Skin epidermis (tissue), 12 donors: ENCODE results near the gene SORBS1.

Experiments
- H3K27ac ChIP-seq, 21 experiments: fragments of 200-600 bp; sonication (generic) in 11 of 21; one replicate each; pipeline ENCODE4 v1.5.0; 2020; ENCODE audit warnings: mild to moderate bottlenecking in 3 of 21, inconsistent platforms in 2 of 21, moderate library complexity in 2 of 21
- H3K4me3 ChIP-seq, 7 experiments: fragments of 200-600 bp; sonication (generic) in 2 of 7; one replicate each; pipeline ENCODE4 v1.5.0; 2020; ENCODE audit warnings: inconsistent platforms in 2 of 7, mild to moderate bottlenecking in 2 of 7, moderate library complexity in 1 of 7

SORBS1 gene

GRCh38 chr10:95293631-95294030 lies 267.5 kb downstream of the SORBS1 start:
- H3K27ac ChIP-seq, result no peak overlapping the region
- no peak overlapping the region for H3K4me3 ChIP-seq

GRCh38 chr10:95291365-95292039 lies 269.7 kb downstream of the SORBS1 start:
- H3K4me3 ChIP-seq, result peak overlapping the region; percentile 48 to 93 (median 66)

GRCh38 chr10:95290461-95291364 lies 270.5 kb downstream of the SORBS1 start, which contains the start of gene PDLIM1:
PDLIM1 (minus strand) TSS chr10:95291003; CDS start chr10:95290915, 88 bp downstream.
- peak within 1 kb of the TSS; percentile 49 to 99 (median 89) for H3K27ac ChIP-seq
- peak within 1 kb of the TSS; percentile 48 to 93 (median 66) for H3K4me3 ChIP-seq

More at GRCh38 chr10:95291365-95292039, 269.7 kb downstream of the SORBS1 start:
- H3K27ac ChIP-seq, result peak overlapping the region in 16 of 21 experiments; percentile 41 to 99 (median 90)

DNA sequence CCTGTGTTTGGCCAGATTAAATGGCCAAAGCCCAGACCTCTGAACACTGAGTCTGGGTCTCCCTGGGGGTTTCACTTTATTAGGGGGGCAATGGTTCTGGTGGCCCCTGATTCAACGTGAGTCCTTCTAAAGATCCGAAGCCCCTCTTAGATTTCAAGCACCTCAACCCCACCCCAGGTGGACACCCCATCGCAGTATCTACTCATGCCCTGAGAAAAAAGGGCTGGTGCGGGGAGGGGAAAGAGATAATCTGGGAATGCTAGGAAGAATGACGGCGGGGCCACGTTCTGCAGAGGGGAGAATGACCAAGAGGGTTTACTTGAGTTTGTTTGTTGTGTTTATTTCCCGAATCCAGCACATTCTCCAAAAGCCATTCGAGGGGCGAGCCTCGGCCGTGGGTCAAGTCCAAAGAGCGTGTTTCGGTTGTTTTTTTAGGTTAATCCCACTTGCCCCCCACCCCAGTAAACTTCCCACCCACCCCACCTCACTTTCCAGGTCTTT lies 271.2 kb downstream of the SORBS1 start:
- peak overlapping the region; percentile 49 to 99 (median 89) for H3K27ac ChIP-seq
- H3K4me3 ChIP-seq, result peak overlapping the region; percentile 48 to 93 (median 66)

DNA sequence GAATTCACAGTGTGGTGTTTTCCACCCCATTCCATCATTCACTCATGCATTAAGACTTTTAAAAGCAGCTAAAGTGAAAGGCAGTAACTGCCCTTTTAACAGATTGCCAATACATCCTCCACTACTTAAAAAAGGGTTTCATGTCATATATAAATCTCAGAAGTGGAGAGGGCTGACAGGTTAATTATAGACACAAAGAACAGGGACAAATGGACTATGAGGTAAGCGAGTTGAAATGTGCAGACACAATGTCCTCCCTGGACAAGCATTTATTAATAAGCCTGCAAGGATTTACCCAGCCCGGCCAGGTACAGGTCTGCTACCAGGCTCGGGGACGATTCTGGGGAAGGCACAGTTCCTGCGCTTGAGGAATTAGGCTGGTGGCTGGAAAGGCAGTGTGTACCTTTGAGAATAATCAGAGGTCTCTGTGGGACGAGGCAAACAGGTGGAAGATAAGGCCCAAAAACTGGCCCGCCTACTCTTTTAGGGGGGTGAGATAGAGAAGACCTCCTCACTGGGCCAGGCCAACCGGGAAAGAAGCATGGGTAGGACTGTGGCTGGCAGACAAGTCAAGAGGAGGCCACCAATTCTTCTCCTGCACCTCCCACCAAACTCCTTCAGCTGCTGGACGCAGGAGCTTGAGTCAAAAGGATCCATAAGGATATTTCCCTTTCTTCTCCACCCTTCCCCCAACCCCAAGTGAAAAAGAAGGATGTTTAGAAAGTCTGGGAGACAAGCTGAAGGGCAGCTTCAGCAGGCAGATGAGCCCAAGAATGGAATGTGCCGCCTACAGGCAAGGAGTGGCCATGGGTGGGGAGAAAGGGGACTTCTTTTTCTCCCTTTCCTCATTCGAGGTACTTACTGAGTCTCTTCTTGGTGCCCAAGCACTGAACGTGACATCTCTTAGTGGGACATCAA lies 271.9 kb downstream of the SORBS1 start:
- H3K27ac ChIP-seq, result peak overlapping the region in 20 of 21 experiments; percentile 6 to 99 (median 90)
- peak overlapping the region; percentile 48 to 93 (median 66) for H3K4me3 ChIP-seq

- peak overlapping the region in 4 of 7 experiments; percentile 5 to 75 (median 36) for H3K4me3 ChIP-seq
- H3K27ac ChIP-seq, result peak overlapping the region in 5 of 21 experiments; percentile 39 to 98 (median 90)
Measured at GRCh38 chr10:95288303-95288702, 272.9 kb downstream of the SORBS1 start.

DNA sequence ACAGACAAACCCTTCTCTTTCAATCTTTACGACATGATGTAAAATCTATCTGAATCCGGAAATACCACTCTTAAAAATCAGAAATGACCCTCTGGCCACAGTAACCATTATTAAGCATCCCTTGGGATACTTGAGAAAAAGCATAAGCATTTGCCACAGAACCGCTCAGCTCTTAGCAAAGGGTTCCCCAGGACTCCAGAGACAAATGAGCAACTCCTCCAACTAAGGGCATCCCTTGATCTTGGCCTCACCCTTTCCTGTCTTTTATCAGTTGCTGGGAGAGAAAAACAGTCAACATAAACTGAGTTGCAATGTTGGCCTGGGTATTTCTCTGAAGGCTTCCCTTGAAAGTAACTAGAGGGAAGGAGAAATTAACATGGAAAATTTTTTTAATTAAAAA lies 273.9 kb downstream of the SORBS1 start:
- Histone ChIP-seq H3K4me3 (no peak overlapping the region), H3K27ac (peak overlapping the region in 7 of 21 experiments; percentile 6 to 67 (median 45))

- no peak overlapping the region for H3K4me3 ChIP-seq
- H3K27ac ChIP-seq, result peak overlapping the region in 7 of 21 experiments; percentile 6 to 67 (median 45)
Measured at GRCh38 chr10:95286707-95287106, 274.5 kb downstream of the SORBS1 start.

DNA sequence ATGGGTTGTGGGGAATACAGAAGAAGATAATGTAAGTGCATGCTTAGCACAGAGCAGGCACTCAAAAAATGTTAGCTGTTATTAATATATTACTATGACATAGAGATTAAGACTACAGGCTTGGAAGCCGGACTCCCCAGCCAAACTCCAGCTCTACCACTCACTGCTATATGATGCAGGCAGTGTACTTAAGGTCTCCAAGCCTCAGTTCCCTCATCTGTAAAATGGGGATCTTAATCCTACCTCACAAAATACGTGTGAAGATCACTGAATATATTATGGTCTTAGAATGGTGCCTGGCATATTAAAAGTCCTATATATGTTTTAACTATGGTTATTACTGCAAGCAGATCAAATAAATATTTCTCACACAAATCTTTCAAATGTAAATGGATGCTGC lies 275.6 kb downstream of the SORBS1 start:
- no peak overlapping the region for H3K27ac ChIP-seq
- H3K4me3 ChIP-seq, result no peak overlapping the region

DNA sequence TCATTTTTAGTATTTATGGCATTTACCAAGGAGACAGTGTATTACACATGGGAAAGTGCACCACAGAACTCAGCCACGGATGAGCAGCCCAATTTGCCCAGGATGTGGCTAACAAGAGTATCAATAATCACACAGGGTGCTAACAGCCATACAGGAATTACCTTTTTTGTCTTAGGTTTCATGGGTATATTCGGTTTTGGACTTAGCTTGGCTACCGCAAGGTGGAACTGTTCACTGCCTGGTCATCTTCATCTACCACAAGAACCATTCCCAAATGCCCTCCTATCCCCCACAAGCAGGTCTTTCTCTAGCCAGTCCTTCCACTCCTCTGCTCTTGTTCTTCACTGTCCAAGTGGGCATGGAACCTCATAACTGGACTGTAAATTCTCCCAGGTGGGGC lies 276.4 kb downstream of the SORBS1 start:
- H3K4me3 ChIP-seq, result no peak overlapping the region
- peak overlapping the region in 1 of 21 experiments; percentile 7 for H3K27ac ChIP-seq

DNA sequence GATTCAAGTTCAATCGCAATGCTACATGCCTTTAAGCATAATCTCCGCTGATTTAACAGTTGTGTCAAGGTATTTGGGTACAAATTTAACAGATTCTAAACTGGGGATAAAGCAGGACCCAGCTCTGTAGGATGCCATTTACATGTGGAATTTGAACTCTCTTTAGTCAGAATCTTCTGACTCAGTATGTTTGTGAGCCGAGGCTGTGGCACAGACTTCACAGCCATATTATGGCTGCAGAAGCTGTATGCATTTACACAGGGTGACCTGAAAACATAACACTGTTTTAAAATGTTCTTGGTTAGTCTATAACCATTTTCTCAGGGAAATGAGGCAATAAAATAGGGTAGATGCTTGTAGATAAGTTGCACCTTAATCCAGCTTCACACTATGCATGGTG lies 279.1 kb downstream of the SORBS1 start:
- H3K4me3 ChIP-seq, result no peak overlapping the region
- H3K27ac ChIP-seq, result no peak overlapping the region

- H3K4me3 ChIP-seq, result no peak overlapping the region
- H3K27ac ChIP-seq, result peak overlapping the region in 1 of 21 experiments; percentile 20
Measured at GRCh38 chr10:95281206-95281605, 280.0 kb downstream of the SORBS1 start.

GRCh38 chr10:95280637-95281036 lies 280.5 kb downstream of the SORBS1 start:
- Histone ChIP-seq H3K27ac (peak overlapping the region in 1 of 21 experiments; percentile 8), H3K4me3 (no peak overlapping the region)

DNA sequence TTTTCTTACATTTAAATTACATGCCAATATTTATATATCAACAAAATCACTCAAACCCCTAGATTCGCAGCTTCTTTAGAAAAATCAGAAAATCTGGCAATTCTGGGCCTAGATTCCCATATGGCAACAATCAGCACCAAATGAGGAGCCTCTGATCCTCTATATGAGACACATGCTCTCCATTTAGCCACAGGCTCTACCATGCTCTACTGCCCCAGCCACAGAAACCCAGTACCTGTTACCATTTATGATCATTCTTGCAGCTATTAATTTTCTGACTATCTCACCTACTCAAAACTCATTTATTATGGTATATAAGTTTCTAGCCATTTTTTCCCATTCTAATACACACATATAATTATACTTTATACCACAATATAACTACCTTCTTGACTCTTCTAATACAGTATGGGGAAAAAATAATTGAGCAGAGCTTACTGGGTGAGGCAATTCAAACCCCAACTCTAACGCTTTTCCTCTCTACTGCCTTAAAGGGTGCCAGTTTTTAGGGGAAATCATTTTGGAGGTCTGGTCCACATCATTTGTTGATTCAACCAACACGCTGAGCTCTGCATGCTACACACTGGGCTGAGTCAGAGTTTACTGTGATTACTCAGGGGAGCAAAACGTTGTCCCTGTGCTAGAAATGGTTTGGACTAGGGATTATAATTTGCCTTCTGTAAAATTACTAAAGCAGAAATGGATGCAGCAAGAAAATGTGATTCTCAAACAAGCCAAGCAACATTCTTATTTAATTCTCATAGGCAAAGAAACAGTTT lies 281.9 kb downstream of the SORBS1 start:
- Histone ChIP-seq H3K4me3 (no peak overlapping the region), H3K27ac (peak overlapping the region in 4 of 21 experiments; percentile 12 to 43 (median 36))

GRCh38 chr10:95278061-95278988 lies 282.8 kb downstream of the SORBS1 start:
- Histone ChIP-seq H3K4me3 (no peak overlapping the region), H3K27ac (peak overlapping the region in 4 of 21 experiments; percentile 10 to 64 (median 36))

GRCh38 chr10:95277614-95278013 lies 283.6 kb downstream of the SORBS1 start:
- Histone ChIP-seq H3K27ac (peak overlapping the region in 3 of 21 experiments; percentile 14 to 64 (median 49)), H3K4me3 (no peak overlapping the region)

GRCh38 chr10:95277201-95277570 lies 284.0 kb downstream of the SORBS1 start:
- H3K4me3 ChIP-seq, result no peak overlapping the region
- peak overlapping the region in 5 of 21 experiments; percentile 4 to 64 (median 44) for H3K27ac ChIP-seq
